ENCODE results near the gene LGI4. TPM values are rescaled to one million over a fixed set of nuclear protein-coding genes. Genes with fewer than 3 reads are reported as not detected.
A peak's percentile ranks its signal among the peaks of the same experiment; 100 is the strongest.

The LGI4 gene
- polyA plus RNA-seq, 2 of the 4 experiments (the other 2 are of a cell fraction): 0.06 to 0.09 TPM

GRCh38 chr19:35162471-35163326, 27.8 kb upstream of the LGI4 start:
- CTCF ChIA-PET: interaction anchor here (0.6 to 13.8 kb wide), 6 partner anchors 10 to 190 kb away, joined by 4 to 163 read pairs (median 8); partner anchors contain the start of genes FXYD5 and FXYD7

DNA sequence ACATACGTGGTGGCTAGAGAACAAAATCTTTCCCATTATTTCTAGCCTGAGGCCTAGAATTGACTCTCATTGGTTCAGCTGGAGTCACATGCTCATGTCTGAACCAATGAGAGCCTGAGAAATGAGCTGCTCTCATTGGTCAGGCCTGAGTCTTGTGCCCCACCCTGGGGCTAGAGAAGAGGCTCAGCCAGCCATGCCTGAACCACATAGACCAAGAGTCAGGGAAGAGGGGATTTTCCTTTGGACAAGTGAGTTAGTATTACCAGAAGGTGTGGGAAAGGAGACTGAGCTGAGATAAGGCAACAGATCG, 26.5 kb upstream of the LGI4 start:
- ChIA-PET CTCF (interaction anchor here (0.6 to 13.8 kb wide), 6 partner anchors 9 to 103 kb away, joined by 3 to 163 read pairs (median 8); partner anchors contain the start of genes FXYD5 and FXYD7), POLR2A (no interaction called here)
- H3K4me1 ChIP-seq: no peaks in the 10 kb centered on the region
- no peak overlapping the region for H3K27ac ChIP-seq
- DNase-seq (ENCODE audit: low read depth in 1 of 2, low spot score in 1 of 2) (no peak), FAIRE-seq (peak; percentile 28), ATAC-seq (no peak)
- TF ChIP-seq USF2 (IDR thresholded peaks at IDR 0.05): peak; percentile 65
- TF ChIP-seq CEBPB (IDR thresholded peaks at IDR 0.05): no peak
- peaks cover 45% of the 10 kb centered on the region for H3K9me3 ChIP-seq
- no peak overlapping the region for H3K4me3 ChIP-seq
- 86% methylated on average over 2 of the region's 2 CpGs for WGBS (ENCODE audit: missing lambda C conversion rate)
- no peak overlapping the region for H3K4me2 ChIP-seq

More at GRCh38 chr19:35162471-35163326, 27.8 kb upstream of the LGI4 start:
- Histone ChIP-seq H3K4me1 (no peaks in the 10 kb centered on the region), H3K4me2 (no peak overlapping the region), H3K27ac (no peak overlapping the region), H3K4me3 (no peak overlapping the region), H3K9me3 (peaks cover 51% of the 10 kb centered on the region)
- POLR2A ChIA-PET: no interaction called here
- no peak for ATAC-seq
- peak; percentile 64 for TF ChIP-seq MAFK (IDR thresholded peaks at IDR 0.05; ENCODE audit: partially characterized antibody)
- no peak for TF ChIP-seq HOXB5 (CRISPR knock-in tag; IDR thresholded peaks at IDR 0.05)
- FAIRE-seq: no peak
- WGBS (ENCODE audit: missing lambda C conversion rate): 85% methylated on average over 6 of the region's 6 CpGs
- DNase-seq (ENCODE audit: low read depth in 1 of 2, low spot score in 1 of 2): no peak

DNA sequence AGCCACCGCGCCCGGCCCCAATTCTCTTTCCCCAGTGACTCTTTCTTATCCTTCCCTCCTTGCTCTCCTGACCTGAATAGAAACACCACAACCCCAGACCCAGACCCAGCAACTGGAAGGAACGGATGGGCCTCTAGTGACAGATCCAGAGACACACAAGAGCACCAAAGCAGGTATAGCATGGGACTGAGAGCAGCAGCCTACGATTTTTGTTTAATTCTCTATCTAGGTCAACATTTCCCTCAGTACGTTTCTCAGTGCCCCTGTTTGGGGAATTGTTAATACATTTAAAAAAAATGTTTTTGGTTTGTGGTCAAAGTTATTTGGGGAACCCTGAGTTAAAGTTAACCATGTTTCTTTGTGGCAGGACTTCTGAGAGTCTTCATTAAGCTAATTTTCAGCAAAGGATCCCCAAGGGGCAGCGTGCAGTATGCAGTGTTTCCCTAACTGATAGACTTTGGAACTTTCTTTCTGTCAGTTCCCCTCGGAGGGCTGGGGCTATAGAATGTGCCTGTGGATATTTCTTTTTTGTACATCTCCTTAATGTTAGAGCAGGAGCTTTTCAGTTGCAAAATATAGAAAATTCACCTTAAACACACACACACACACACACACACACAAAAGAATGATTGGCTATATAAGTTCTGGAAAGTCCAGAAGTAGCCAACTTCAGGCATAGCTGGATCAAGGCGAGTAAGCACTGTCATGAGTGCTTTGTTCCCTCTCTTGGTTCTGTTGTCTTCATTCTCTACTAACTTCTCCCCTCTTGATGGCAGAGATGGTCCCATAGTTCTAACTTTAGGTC, 26.0 kb upstream of the LGI4 start:
- CTCF ChIA-PET: interaction anchor here (0.6 to 13.8 kb wide), 7 partner anchors 8 to 188 kb away, joined by 3 to 163 read pairs (median 3); partner anchors contain the start of genes FXYD5 and FXYD7
- Histone ChIP-seq H3K27ac (no peak overlapping the region), H3K4me1 (no peaks in the 10 kb centered on the region; the same call in 2 of the 3 replicates), H3K4me3 (no peak overlapping the region), H3K9me3 (peaks cover 40% of the 10 kb centered on the region), H3K4me2 (no peak overlapping the region)
- no peak for FAIRE-seq
- ATAC-seq: no peak
- no peak for TF ChIP-seq KDM1A (IDR thresholded peaks at IDR 0.05; ENCODE audit: low read depth)
- no peak for TF ChIP-seq ZC3H11A (IDR thresholded peaks at IDR 0.05)
- TF ChIP-seq SMC3 (IDR thresholded peaks at IDR 0.05): no peak
- no peak for TF ChIP-seq ZNF302 (CRISPR knock-in tag; IDR thresholded peaks at IDR 0.05)
- no peak for TF ChIP-seq HOXB13 (CRISPR knock-in tag; IDR thresholded peaks at IDR 0.05; ENCODE audit: low read depth)
- TF ChIP-seq, protein P1, sequence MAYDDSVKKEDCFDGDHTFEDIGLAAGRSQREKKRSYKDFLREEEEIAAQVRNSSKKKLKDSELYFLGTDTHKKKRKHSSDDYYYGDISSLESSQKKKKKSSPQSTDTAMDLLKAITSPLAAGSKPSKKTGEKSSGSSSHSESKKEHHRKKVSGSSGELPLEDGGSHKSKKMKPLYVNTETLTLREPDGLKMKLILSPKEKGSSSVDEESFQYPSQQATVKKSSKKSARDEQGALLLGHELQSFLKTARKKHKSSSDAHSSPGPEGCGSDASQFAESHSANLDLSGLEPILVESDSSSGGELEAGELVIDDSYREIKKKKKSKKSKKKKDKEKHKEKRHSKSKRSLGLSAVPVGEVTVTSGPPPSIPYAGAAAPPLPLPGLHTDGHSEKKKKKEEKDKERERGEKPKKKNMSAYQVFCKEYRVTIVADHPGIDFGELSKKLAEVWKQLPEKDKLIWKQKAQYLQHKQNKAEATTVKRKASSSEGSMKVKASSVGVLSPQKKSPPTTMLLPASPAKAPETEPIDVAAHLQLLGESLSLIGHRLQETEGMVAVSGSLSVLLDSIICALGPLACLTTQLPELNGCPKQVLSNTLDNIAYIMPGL (CRISPR knock-in tag; IDR thresholded peaks at IDR 0.05; ENCODE audit: borderline replicate concordance): no peak
- TF ChIP-seq CHD4 (IDR thresholded peaks at IDR 0.05; ENCODE audit: borderline replicate concordance): no peak
- no peak for TF ChIP-seq RCOR1 (IDR thresholded peaks at IDR 0.05; ENCODE audit: low read depth, low read length)
- no peak for TF ChIP-seq JUNB (IDR thresholded peaks at IDR 0.05)
- DNase-seq (ENCODE audit: low read depth in 1 of 2, low spot score in 1 of 2): no peak
- POLR2A ChIA-PET: no interaction called here
- WGBS (ENCODE audit: missing lambda C conversion rate): 89% methylated on average over 9 of the region's 9 CpGs

- peak; percentile 39 for FAIRE-seq
- ATAC-seq: no peak
- DNase-seq (ENCODE audit: low read depth in 1 of 2, low spot score in 1 of 2): no peak
- peaks cover 5% of the 10 kb centered on the region; the same call in 1 of the 3 replicates for H3K4me1 ChIP-seq
- POLR2A ChIA-PET: no interaction called here
- TF ChIP-seq ZNF302 (CRISPR knock-in tag; IDR thresholded peaks at IDR 0.05) (no peak), MAZ (IDR thresholded peaks at IDR 0.05; ENCODE audit: borderline replicate concordance, low read depth, low read length) (no peak), CBX8 (IDR thresholded peaks at IDR 0.05) (no peak), SMC3 (IDR thresholded peaks at IDR 0.05) (no peak), GATA3 (IDR thresholded peaks at IDR 0.05; ENCODE audit: borderline replicate concordance) (no peak), KDM5A (IDR thresholded peaks at IDR 0.05) (no peak), ZC3H11A (IDR thresholded peaks at IDR 0.05) (no peak), RAD21 (conservative IDR thresholded peaks at IDR 0.05 in 1 of 2, IDR thresholded peaks at IDR 0.05 in 1 of 2) (no peak), EHF (CRISPR knock-in tag; IDR thresholded peaks at IDR 0.05) (no peak)
- 91% methylated on average over 8 of the region's 8 CpGs for WGBS (ENCODE audit: missing lambda C conversion rate)
- no peak overlapping the region for H3K27ac ChIP-seq
- no peak overlapping the region for H3K4me3 ChIP-seq
- CTCF ChIA-PET: interaction anchor here (0.6 to 13.8 kb wide), 4 partner anchors 13 to 282 kb away, joined by 3 to 163 read pairs (median 8); partner anchors contain the start of gene FXYD7
- peaks cover 28% of the 10 kb centered on the region for H3K9me3 ChIP-seq
- H3K4me2 ChIP-seq: no peak overlapping the region
Observed at GRCh38 chr19:35159606-35160005, 24.7 kb upstream of the LGI4 start.

All from A549 (cell line).